ENCODE data around the gene MYNN. TPM values are rescaled to one million over a fixed set of nuclear protein-coding genes. Genes with fewer than 3 reads are reported as not detected.

MYNN gene
- total RNA-seq, 2 donors from 2014 or later, result 10.2 to 11.2 TPM

DNA sequence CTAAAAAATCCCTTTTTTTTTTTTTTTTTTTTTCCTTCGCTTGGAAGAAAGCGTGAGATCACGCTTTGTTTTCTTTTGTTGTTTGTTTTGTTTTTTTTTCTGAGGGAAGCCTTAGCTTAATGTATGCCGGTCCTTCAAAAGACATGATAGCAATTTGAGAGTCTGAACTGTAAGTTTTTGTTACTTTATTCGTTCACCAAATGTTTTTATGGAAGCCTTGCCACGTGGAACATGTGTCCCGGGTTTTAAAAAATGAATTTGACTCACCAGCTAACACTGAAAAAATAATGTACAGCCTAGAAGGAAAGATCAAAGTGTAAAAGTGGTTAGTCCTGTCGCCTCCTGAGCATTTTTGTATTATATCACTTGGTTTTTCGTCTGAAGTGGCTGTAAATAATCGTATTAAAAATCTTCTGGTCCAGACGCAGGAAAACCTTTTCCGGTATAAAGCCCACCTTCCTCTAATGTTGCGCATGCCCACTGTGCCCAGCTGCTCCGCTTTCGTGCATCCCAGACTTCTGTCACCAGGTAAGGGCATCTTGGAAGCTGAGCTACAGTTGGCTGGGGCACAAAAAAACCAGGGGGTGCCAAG lies 795 bp upstream of the MYNN start:
- peak; percentile 81 for DNase-seq (ENCODE audit: low spot score)
- H3K4me3 ChIP-seq, result peak overlapping the region; percentile 75 to 97
- TF ChIP-seq, protein P1, sequence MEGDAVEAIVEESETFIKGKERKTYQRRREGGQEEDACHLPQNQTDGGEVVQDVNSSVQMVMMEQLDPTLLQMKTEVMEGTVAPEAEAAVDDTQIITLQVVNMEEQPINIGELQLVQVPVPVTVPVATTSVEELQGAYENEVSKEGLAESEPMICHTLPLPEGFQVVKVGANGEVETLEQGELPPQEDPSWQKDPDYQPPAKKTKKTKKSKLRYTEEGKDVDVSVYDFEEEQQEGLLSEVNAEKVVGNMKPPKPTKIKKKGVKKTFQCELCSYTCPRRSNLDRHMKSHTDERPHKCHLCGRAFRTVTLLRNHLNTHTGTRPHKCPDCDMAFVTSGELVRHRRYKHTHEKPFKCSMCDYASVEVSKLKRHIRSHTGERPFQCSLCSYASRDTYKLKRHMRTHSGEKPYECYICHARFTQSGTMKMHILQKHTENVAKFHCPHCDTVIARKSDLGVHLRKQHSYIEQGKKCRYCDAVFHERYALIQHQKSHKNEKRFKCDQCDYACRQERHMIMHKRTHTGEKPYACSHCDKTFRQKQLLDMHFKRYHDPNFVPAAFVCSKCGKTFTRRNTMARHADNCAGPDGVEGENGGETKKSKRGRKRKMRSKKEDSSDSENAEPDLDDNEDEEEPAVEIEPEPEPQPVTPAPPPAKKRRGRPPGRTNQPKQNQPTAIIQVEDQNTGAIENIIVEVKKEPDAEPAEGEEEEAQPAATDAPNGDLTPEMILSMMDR (IDR thresholded peaks at IDR 0.05), result no peak
- H3K9me3 ChIP-seq, result no peaks in the 10 kb centered on the region
- peaks cover 0 to 17% of the 10 kb centered on the region in 2 donors for H3K4me1 ChIP-seq
- H3K27ac ChIP-seq, result peak overlapping the region; percentile 98 to 99
- no peaks in the 10 kb centered on the region for H3K27me3 ChIP-seq
- peaks cover 27% of the 10 kb centered on the region for H3K36me3 ChIP-seq

DNA sequence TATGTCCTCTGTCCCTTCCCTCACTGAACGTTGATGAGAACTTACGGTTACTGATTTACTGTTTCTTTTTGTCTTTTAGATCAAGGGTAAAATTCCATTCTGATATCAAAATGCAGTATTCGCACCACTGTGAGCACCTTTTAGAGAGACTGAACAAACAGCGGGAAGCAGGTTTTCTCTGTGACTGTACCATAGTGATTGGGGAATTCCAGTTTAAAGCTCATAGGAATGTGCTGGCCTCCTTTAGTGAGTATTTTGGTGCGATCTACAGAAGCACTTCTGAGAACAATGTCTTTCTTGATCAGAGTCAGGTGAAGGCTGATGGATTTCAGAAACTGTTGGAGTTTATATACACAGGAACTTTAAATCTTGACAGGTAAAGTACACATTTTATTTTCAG lies 990 bp downstream of the MYNN start:
- Histone ChIP-seq H3K36me3 (peaks cover 39% of the 10 kb centered on the region), H3K4me3 (peak overlapping the region in 1 of 2 donors; percentile 75), H3K27me3 (no peaks in the 10 kb centered on the region), H3K9me3 (no peaks in the 10 kb centered on the region), H3K27ac (no peak overlapping the region), H3K4me1 (peaks cover 0 to 17% of the 10 kb centered on the region in 2 donors)
- DNase-seq (ENCODE audit: low spot score), result no peak
- TF ChIP-seq, protein P1 (IDR thresholded peaks at IDR 0.05), result no peak

DNA sequence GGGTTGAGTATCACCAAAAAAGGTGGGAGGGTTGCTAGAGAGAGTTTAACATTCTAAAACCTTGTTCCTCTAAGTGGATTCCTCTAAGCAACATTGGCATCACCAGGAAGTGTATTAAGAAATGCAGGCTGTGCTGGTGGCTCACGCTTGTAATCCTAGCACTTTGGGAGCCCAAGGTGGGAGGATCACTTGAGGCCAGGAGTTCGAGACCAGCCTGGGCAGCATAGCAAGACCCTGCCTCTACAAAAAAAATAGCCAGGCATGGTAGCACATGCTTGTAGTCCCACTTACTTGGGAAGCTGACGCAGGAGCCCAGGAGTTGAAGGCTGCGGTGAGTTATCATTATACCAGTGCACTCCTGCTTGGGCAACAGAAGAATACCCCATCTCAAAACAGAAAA lies 4.6 kb downstream of the MYNN start:
- no peaks in the 10 kb centered on the region for H3K27me3 ChIP-seq
- no peak overlapping the region for H3K4me3 ChIP-seq
- H3K9me3 ChIP-seq, result no peaks in the 10 kb centered on the region
- no peak for DNase-seq (ENCODE audit: low spot score)
- H3K36me3 ChIP-seq, result peaks cover 68% of the 10 kb centered on the region
- TF ChIP-seq, protein P1 (IDR thresholded peaks at IDR 0.05), result no peak
- H3K4me1 ChIP-seq, result peaks cover 0 to 17% of the 10 kb centered on the region in 2 donors
- H3K27ac ChIP-seq, result no peak overlapping the region

DNA sequence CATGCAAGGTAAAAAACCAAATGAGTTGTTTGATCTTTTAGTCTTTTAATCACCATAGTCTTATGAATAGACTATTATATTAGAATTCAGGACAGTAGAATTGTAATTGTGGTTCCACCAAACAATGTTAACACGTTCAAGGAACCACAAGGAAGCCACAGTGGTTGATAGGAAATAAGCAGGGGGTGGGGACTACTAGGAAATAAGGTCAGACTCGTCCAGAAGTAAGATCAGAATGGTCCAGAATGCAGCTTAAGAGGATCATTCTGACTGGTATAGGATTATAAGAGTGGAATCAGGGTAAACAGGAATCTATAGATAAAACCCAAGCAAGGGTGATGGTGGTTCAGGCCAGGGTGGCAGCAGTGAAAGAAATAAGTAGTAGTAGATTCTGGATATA lies 7.5 kb downstream of the MYNN start:
- no peak for DNase-seq (ENCODE audit: low spot score)
- Histone ChIP-seq H3K36me3 (peaks cover 77% of the 10 kb centered on the region), H3K4me3 (no peak overlapping the region), H3K27ac (no peak overlapping the region), H3K27me3 (no peaks in the 10 kb centered on the region), H3K9me3 (no peaks in the 10 kb centered on the region), H3K4me1 (no peaks in the 10 kb centered on the region)
- TF ChIP-seq, protein P1 (IDR thresholded peaks at IDR 0.05), result no peak

DNA sequence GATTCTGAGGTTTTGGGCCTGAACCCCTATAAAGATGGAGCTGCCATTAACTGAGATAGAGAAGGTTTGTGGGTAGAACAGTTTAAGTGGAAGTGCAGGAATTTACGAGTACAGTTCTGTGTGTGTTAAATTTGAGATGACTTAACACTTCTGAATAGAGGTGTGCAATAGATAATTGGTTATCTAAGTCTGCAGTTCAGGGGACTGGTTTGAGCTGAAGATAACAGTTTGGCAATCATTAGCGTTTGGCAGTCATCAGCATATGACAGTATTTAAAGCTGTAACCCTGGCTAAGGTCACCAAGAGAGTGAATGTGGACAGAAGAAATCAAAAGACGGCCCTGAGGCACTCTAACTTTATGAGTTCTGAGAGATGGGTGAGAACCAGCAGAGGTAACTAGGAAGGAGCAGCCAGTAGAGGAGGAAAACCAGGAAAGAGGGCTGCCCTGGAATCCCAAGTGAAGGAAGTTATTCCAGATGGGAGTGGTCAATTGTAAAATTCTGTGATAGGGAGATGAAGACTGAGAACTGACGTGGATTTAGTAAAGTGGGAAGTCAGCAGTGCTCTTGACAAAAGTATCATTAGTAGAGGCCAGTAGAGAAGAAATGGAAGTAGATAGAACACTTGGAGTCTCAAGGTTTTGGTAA lies 8.1 kb downstream of the MYNN start:
- Histone ChIP-seq H3K4me3 (no peak overlapping the region), H3K4me1 (no peaks in the 10 kb centered on the region), H3K27me3 (no peaks in the 10 kb centered on the region), H3K27ac (peak overlapping the region in 1 of 2 donors; percentile 26), H3K9me3 (no peaks in the 10 kb centered on the region), H3K36me3 (peaks cover 76% of the 10 kb centered on the region)
- no peak for DNase-seq (ENCODE audit: low spot score)
- TF ChIP-seq, protein P1 (IDR thresholded peaks at IDR 0.05), result no peak
